CD4-positive, CD25-positive, alpha-beta regulatory T cell (primary cell): ENCODE data around the gene ZNF805. TPM values are rescaled to one million over a fixed set of nuclear protein-coding genes. Genes with fewer than 3 reads are reported as not detected.

Experiments used
- ATAC-seq, 2 donors: fragments of 150-1000 bp; cut with Tn5 transposase; one replicate each; pipeline ENCODE4 v1.10.0; 2021; ENCODE audit warnings: low read depth in 2 of 2, moderate number of reproducible peaks in 2 of 2, moderate library complexity in 1 of 2
- DNase-seq, 3 donors: peaks; one replicate each; pipeline versions ENCODE4 v3.0.0 to v3.0.0-alpha.2; 2012 to 2022; ENCODE audit warnings: mixed read lengths in 1 of 3
- H3K27ac ChIP-seq: one replicate; pipeline ENCODE4 v1.7.0; 2013; ENCODE audit warnings: mild to moderate bottlenecking, low read length; ENCODE audit not compliant: insufficient read depth, poor library complexity, severe bottlenecking
- H3K27me3 ChIP-seq: one replicate; pipeline ENCODE4 v1.7.0; 2013; ENCODE audit warnings: low read length; ENCODE audit not compliant: control insufficient read depth, insufficient read depth
- H3K36me3 ChIP-seq: one replicate; pipeline ENCODE4 v1.7.0; 2013; ENCODE audit warnings: mild to moderate bottlenecking, low read length, moderate library complexity; ENCODE audit not compliant: control insufficient read depth, insufficient read depth
- H3K4me1 ChIP-seq: 2 replicates; pipeline ENCODE4 v1.7.0; 2013; ENCODE audit warnings: mild to moderate bottlenecking, low read length; ENCODE audit not compliant: insufficient read depth, control insufficient read depth, poor library complexity, severe bottlenecking
- H3K4me3 ChIP-seq: one replicate; pipeline ENCODE4 v1.7.0; 2013; ENCODE audit warnings: low read depth, mild to moderate bottlenecking, low read length, moderate library complexity
- H3K9me3 ChIP-seq, 2 experiments: 1 replicate in 1 of 2; 2 replicates in 1 of 2; pipeline ENCODE4 v1.7.0; 2013; ENCODE audit warnings: low read length in 2 of 2, mild to moderate bottlenecking in 1 of 2, moderate library complexity in 1 of 2; ENCODE audit not compliant: control insufficient read depth in 2 of 2
- H3K27ac Mint-ChIP-seq, 3 donors: one replicate each; pipeline ENCODE4 v1.8.0; 2020 to 2022; ENCODE audit warnings: mild to moderate bottlenecking in 3 of 3, mixed read lengths in 3 of 3, moderate library complexity in 2 of 3
- H3K27me3 Mint-ChIP-seq: one replicate; pipeline ENCODE4 v1.8.0; 2022; ENCODE audit warnings: mild to moderate bottlenecking, mixed read lengths
- H3K36me3 Mint-ChIP-seq: one replicate; pipeline ENCODE4 v1.8.0; 2020; ENCODE audit warnings: mixed read lengths
- H3K4me1 Mint-ChIP-seq, 4 donors: one replicate each; pipeline ENCODE4 v1.8.0; 2020 to 2022; ENCODE audit warnings: mixed read lengths in 4 of 4, mild to moderate bottlenecking in 1 of 4
- H3K4me3 Mint-ChIP-seq, 4 donors: one replicate each; pipeline ENCODE4 v1.8.0; 2020 to 2022; ENCODE audit warnings: mild to moderate bottlenecking in 4 of 4, mixed read lengths in 4 of 4, moderate library complexity in 3 of 4
- H3K9me3 Mint-ChIP-seq, 7 donors: one replicate each; pipeline ENCODE4 v1.8.0; 2020 to 2022; ENCODE audit warnings: mixed read lengths in 7 of 7, mild to moderate bottlenecking in 3 of 7, moderate library complexity in 2 of 7
- polyA plus RNA-seq, 4 donors: library from polyadenylated mRNA; unstranded; fragments of 300-500 nt; fragmentation: Illumina TruSeq; gene quantifications; one replicate each; pipeline ENCODE4 v1.2.3, GENCODE V29; 2021
- total RNA-seq: library from RNA; stranded (reverse); gene quantifications from one replicate; pipeline ENCODE4 v1.2.3, GENCODE V29; 2022

Gene ZNF805
- total and polyA plus RNA-seq, 5 donors from 2014 or later: 1.9 to 30.7 (median 4.5) TPM

- Mint-ChIP-seq H3K4me3 (no peak overlapping the region), H3K4me1 (peaks cover 0 to 4% (median 3%) of the 10 kb centered on the region in 4 donors), H3K36me3 (peaks cover 75% of the 10 kb centered on the region), H3K9me3 (peaks cover 0 to 43% (median 16%) of the 10 kb centered on the region in 7 donors), H3K27me3 (no peaks in the 10 kb centered on the region), H3K27ac (no peak overlapping the region)
- Histone ChIP-seq H3K4me1 (no peaks in the 10 kb centered on the region), H3K27me3 (no peaks in the 10 kb centered on the region), H3K36me3 (peaks cover 62% of the 10 kb centered on the region), H3K4me3 (no peak overlapping the region), H3K9me3 (peaks cover 65 to 76% of the 10 kb centered on the region in 2 experiments), H3K27ac (no peak overlapping the region)
- no peak for ATAC-seq
- DNase-seq: no peak
Measured at GRCh38 chr19:57212109-57212508, 28.3 kb upstream of the ZNF805 start.

GRCh38 chr19:57227502-57227901, 12.9 kb upstream of the ZNF805 start:
- DNase-seq: no peak
- peaks cover 5 to 6% of the 10 kb centered on the region in 2 experiments for H3K9me3 ChIP-seq
- no peak overlapping the region for H3K4me3 ChIP-seq
- H3K27me3 Mint-ChIP-seq: no peaks in the 10 kb centered on the region
- no peak overlapping the region for H3K27ac ChIP-seq
- H3K4me3 Mint-ChIP-seq: no peak overlapping the region
- peaks cover under 1 to 23% (median 9%) of the 10 kb centered on the region in 7 donors for H3K9me3 Mint-ChIP-seq
- ATAC-seq: no peak
- H3K27me3 ChIP-seq: no peaks in the 10 kb centered on the region
- H3K36me3 ChIP-seq: no peaks in the 10 kb centered on the region
- no peak overlapping the region for H3K27ac Mint-ChIP-seq
- no peaks in the 10 kb centered on the region for H3K4me1 ChIP-seq
- peaks cover 7% of the 10 kb centered on the region for H3K36me3 Mint-ChIP-seq
- H3K4me1 Mint-ChIP-seq: peaks cover 0 to 2% (median 0%) of the 10 kb centered on the region in 4 donors

DNA sequence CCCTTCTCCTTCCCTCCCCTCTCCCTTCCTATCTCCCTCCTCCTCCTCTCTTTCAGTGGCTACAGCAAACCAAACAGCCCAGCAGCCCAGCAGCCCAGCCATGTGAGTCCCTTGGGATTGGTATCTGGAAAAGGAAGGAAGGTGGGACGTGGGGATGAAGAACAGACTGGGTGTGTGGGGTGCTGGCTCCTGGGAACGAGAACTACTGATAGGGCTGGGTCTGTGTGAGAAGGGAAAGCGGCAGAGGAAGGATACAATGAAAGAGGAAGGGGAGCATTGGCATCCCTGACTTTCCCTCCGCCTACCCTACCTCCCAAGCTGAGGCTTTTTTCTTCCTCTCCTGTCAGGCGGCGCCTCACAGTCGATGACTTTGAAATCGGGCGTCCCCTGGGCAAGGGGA, 8.7 kb upstream of the ZNF805 start:
- H3K4me3 ChIP-seq: no peak overlapping the region
- no peak overlapping the region for H3K27ac ChIP-seq
- Mint-ChIP-seq H3K4me3 (no peak overlapping the region), H3K9me3 (peaks cover 0 to 7% (median 3%) of the 10 kb centered on the region in 7 donors), H3K4me1 (peaks cover 0 to 2% (median 0%) of the 10 kb centered on the region in 4 donors), H3K27ac (no peak overlapping the region), H3K27me3 (no peaks in the 10 kb centered on the region), H3K36me3 (peaks cover 6% of the 10 kb centered on the region)
- H3K27me3 ChIP-seq: no peaks in the 10 kb centered on the region
- no peaks in the 10 kb centered on the region for H3K9me3 ChIP-seq
- no peaks in the 10 kb centered on the region for H3K4me1 ChIP-seq
- DNase-seq (no peak), ATAC-seq (no peak)
- no peaks in the 10 kb centered on the region for H3K36me3 ChIP-seq

DNA sequence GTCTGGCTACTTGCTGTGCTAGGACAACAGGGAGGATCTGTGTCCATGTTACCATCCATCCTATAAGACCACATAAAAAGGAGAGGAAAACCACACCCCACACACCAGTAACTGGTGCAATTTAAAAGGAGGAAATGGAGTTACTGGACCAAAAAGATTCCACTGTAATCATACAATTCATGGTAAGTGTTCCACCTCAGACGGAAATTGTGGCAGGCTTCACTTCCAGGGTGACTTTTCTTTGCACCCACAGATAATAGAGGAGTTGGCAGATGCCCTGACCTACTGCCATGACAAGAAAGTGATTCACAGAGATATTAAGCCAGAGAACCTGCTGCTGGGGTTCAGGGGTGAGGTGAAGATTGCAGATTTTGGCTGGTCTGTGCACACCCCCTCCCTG, 7.2 kb upstream of the ZNF805 start:
- H3K27ac ChIP-seq: no peak overlapping the region
- peaks cover 6% of the 10 kb centered on the region for H3K36me3 Mint-ChIP-seq
- H3K4me3 Mint-ChIP-seq: no peak overlapping the region
- H3K36me3 ChIP-seq: no peaks in the 10 kb centered on the region
- no peak for ATAC-seq
- no peaks in the 10 kb centered on the region for H3K9me3 ChIP-seq
- no peaks in the 10 kb centered on the region for H3K27me3 Mint-ChIP-seq
- H3K27ac Mint-ChIP-seq: no peak overlapping the region
- H3K4me3 ChIP-seq: no peak overlapping the region
- no peaks in the 10 kb centered on the region for H3K27me3 ChIP-seq
- no peaks in the 10 kb centered on the region for H3K4me1 Mint-ChIP-seq
- peaks cover 0 to 7% (median 0%) of the 10 kb centered on the region in 7 donors for H3K9me3 Mint-ChIP-seq
- no peak for DNase-seq
- no peaks in the 10 kb centered on the region for H3K4me1 ChIP-seq

DNA sequence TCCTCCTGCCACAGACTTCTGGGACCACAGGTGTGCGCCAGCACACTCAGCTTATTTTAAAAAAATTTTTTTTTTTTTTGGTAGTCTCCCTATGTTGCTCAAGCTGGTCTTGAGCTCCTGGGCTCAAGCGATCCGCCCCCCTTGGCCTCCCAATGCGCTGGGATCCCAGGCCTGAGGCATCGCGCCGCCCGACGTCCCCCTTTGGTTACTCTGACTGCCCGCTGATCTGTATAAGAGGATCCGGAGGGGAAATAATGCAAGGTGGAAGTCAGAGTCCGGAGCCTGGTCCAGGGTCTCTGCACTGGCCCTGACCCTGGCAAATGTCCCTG, 486 bp upstream of the ZNF805 start:
- Histone ChIP-seq H3K27ac (peak overlapping the region; percentile 94), H3K36me3 (peaks cover 12% of the 10 kb centered on the region), H3K4me1 (peaks cover 21% of the 10 kb centered on the region), H3K27me3 (no peaks in the 10 kb centered on the region), H3K9me3 (no peaks in the 10 kb centered on the region), H3K4me3 (peak overlapping the region; percentile 92)
- peak overlapping the region; percentile 92 to 98 (median 97) for H3K27ac Mint-ChIP-seq
- ATAC-seq: no peak
- H3K27me3 Mint-ChIP-seq: peaks cover 5% of the 10 kb centered on the region
- H3K9me3 Mint-ChIP-seq: peaks cover 0 to 4% (median 0%) of the 10 kb centered on the region in 7 donors
- peak overlapping the region; percentile 90 to 97 (median 94) for H3K4me3 Mint-ChIP-seq
- H3K36me3 Mint-ChIP-seq: peaks cover 24% of the 10 kb centered on the region
- DNase-seq: no peak
- H3K4me1 Mint-ChIP-seq: peaks cover 11 to 47% (median 25%) of the 10 kb centered on the region in 4 donors

DNA sequence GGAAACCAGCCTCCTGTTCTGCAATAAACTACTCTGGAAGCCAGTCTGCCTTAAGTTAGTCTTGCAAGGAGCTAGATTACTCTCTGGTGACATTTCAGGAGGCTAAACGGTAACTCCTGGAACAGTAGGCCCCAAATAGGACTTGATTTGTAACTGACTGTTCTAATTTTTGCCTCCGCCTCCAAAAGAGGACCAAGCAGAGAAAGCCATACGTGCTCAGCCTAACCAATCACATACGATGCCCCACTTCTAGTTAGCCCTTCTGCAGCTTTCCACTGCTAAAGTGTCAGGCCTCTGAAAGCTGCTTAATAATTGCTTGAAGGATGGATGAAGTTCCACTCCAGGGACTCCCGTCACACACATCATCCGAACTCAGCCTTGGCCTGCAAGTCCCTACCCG, 744 bp downstream of the ZNF805 start:
- H3K27me3 Mint-ChIP-seq: peaks cover 5% of the 10 kb centered on the region
- peaks cover 11 to 50% (median 26%) of the 10 kb centered on the region in 4 donors for H3K4me1 Mint-ChIP-seq
- Histone ChIP-seq H3K4me1 (peaks cover 21% of the 10 kb centered on the region), H3K9me3 (no peaks in the 10 kb centered on the region), H3K36me3 (peaks cover 22% of the 10 kb centered on the region), H3K4me3 (peak overlapping the region; percentile 92), H3K27me3 (no peaks in the 10 kb centered on the region), H3K27ac (peak overlapping the region; percentile 94)
- H3K4me3 Mint-ChIP-seq: peak overlapping the region; percentile 90 to 97 (median 94)
- peak overlapping the region; percentile 92 to 98 (median 96) for H3K27ac Mint-ChIP-seq
- peaks cover 0 to 4% (median 1%) of the 10 kb centered on the region in 7 donors for H3K9me3 Mint-ChIP-seq
- H3K36me3 Mint-ChIP-seq: peaks cover 31% of the 10 kb centered on the region
- DNase-seq (no peak), ATAC-seq (no peak)

- H3K27me3 ChIP-seq: no peaks in the 10 kb centered on the region
- peak overlapping the region in 1 of 3 donors; percentile 42 for H3K27ac Mint-ChIP-seq
- peaks cover 47% of the 10 kb centered on the region for H3K36me3 Mint-ChIP-seq
- ATAC-seq (no peak), DNase-seq (no peak)
- H3K4me3 ChIP-seq: no peak overlapping the region
- H3K9me3 Mint-ChIP-seq: peaks cover 0 to 4% (median 3%) of the 10 kb centered on the region in 7 donors
- H3K4me1 Mint-ChIP-seq: peaks cover 11 to 50% (median 26%) of the 10 kb centered on the region in 4 donors
- H3K9me3 ChIP-seq: no peaks in the 10 kb centered on the region
- no peak overlapping the region for H3K27ac ChIP-seq
- H3K4me3 Mint-ChIP-seq: peak overlapping the region; percentile 16 to 90 (median 72)
- peaks cover 5% of the 10 kb centered on the region for H3K27me3 Mint-ChIP-seq
- H3K36me3 ChIP-seq: peaks cover 32% of the 10 kb centered on the region
- H3K4me1 ChIP-seq: peaks cover 21% of the 10 kb centered on the region
Measured at GRCh38 chr19:57242821-57243220, 2.4 kb downstream of the ZNF805 start.

GRCh38 chr19:57244513-57244912, 4.1 kb downstream of the ZNF805 start:
- ATAC-seq (no peak), DNase-seq (no peak)
- H3K4me3 ChIP-seq: no peak overlapping the region
- peaks cover 0 to 6% (median 3%) of the 10 kb centered on the region in 7 donors for H3K9me3 Mint-ChIP-seq
- peaks cover 21% of the 10 kb centered on the region for H3K4me1 ChIP-seq
- peak overlapping the region in 1 of 4 donors; percentile 35 for H3K4me3 Mint-ChIP-seq
- no peaks in the 10 kb centered on the region for H3K27me3 ChIP-seq
- H3K36me3 ChIP-seq: peaks cover 47% of the 10 kb centered on the region
- peaks cover 11 to 50% (median 26%) of the 10 kb centered on the region in 4 donors for H3K4me1 Mint-ChIP-seq
- H3K36me3 Mint-ChIP-seq: peaks cover 58% of the 10 kb centered on the region
- no peak overlapping the region for H3K27ac Mint-ChIP-seq
- peaks cover 6 to 7% of the 10 kb centered on the region in 2 experiments for H3K9me3 ChIP-seq
- H3K27me3 Mint-ChIP-seq: peaks cover 5% of the 10 kb centered on the region
- no peak overlapping the region for H3K27ac ChIP-seq
